Tibial nerve (tissue), 4 donors: ENCODE data around the gene ATP9B. TPM values are rescaled to one million over a fixed set of nuclear protein-coding genes. Genes with fewer than 3 reads are reported as not detected.

ENCODE experiments used
- DNase-seq, 2 donors: peaks; one replicate each; pipeline ENCODE4 v3.0.0-alpha.2; 2019; ENCODE audit warnings: low spot score in 2 of 2
- H3K27ac ChIP-seq, 4 donors: fragments of 200-600 bp; sonication (generic) in 3 of 4; one replicate each; pipeline ENCODE4 v1.5.1; 2017 to 2019; ENCODE audit warnings: mild to moderate bottlenecking in 1 of 4
- H3K27me3 ChIP-seq, 2 donors: fragments of 200-600 bp; sonication (generic) in 1 of 2; one replicate each; pipeline versions ENCODE4 v1.5.1 to v1.6.0; 2017 to 2019
- H3K36me3 ChIP-seq, 3 donors: fragments of 200-600 bp; sonication (generic); one replicate each; pipeline ENCODE4 v1.5.1; 2018 to 2019
- H3K4me1 ChIP-seq, 4 donors: fragments of 200-600 bp; sonication (generic) in 3 of 4; one replicate each; pipeline ENCODE4 v1.5.1; 2017 to 2019
- H3K4me3 ChIP-seq, 4 donors: fragments of 200-600 bp; sonication (generic) in 3 of 4; one replicate each; pipeline ENCODE4 v1.5.1; 2017 to 2019; ENCODE audit warnings: mild to moderate bottlenecking in 1 of 4, moderate library complexity in 1 of 4
- H3K9me3 ChIP-seq, 4 donors: fragments of 200-600 bp; sonication (generic) in 3 of 4; one replicate each; pipeline ENCODE4 v1.5.1; 2017 to 2019
- CTCF ChIP-seq, 5 experiments: fragments of 200-600 bp in 3 of 5; fragments of 450-650 bp in 2 of 5; sonication (generic) in 3 of 5; IDR thresholded peaks; one replicate each; pipeline ENCODE4 v1.5.1; 2016 to 2019; ENCODE audit warnings: antibody characterized with exemption in 5 of 5, mild to moderate bottlenecking in 3 of 5, moderate library complexity in 2 of 5
- EP300 ChIP-seq, 2 donors: sonication (generic); formaldehyde crosslinking; IDR thresholded peaks; one replicate each; pipeline ENCODE4 v1.6.1; 2017; ENCODE audit warnings: antibody characterized with exemption in 2 of 2, mild to moderate bottlenecking in 1 of 2
- POLR2A ChIP-seq, 2 donors: fragments of 450-650 bp; IDR thresholded peaks; one replicate each; pipeline ENCODE4 v1.6.1; 2017; ENCODE audit warnings: antibody characterized with exemption in 2 of 2, mild to moderate bottlenecking in 2 of 2, moderate library complexity in 2 of 2
- WGBS, 2 donors: methylation state at CpG; one replicate each; pipeline ENCODE4 v1.1.5; 2018; 5-methylcytosine and 5-hydroxymethylcytosine counted together
- total RNA-seq, 4 donors: library from RNA; depleted of rRNA; stranded (reverse); fragments of >200 nt; gene quantifications; one replicate each; pipeline ENCODE4 v1.1.0, GENCODE V29; 2016

Gene ATP9B
- total RNA-seq, 4 donors from 2014 or later = 56.9 to 68.7 (median 59.8) TPM

- H3K4me1 ChIP-seq = peaks cover 0 to 15% (median 2%) of the 10 kb centered on the region in 4 donors
- H3K9me3 ChIP-seq = no peaks in the 10 kb centered on the region
- H3K27me3 ChIP-seq = no peaks in the 10 kb centered on the region
- whole genome bisulfite sequencing, 2 donors = 93 to 95% methylated on average over 5 of the region's 5 CpGs
- H3K36me3 ChIP-seq = peaks cover 0 to 19% (median 0%) of the 10 kb centered on the region in 3 donors
- no peak overlapping the region for H3K4me3 ChIP-seq
- no peak for DNase-seq
- H3K27ac ChIP-seq = no peak overlapping the region
- TF ChIP-seq CTCF (IDR thresholded peaks at IDR 0.05) = no peak
- no peak for TF ChIP-seq POLR2A (IDR thresholded peaks at IDR 0.05)
- TF ChIP-seq EP300 (IDR thresholded peaks at IDR 0.05) = no peak
Observed at GRCh38 chr18:79221136-79221535, 151.9 kb downstream of the ATP9B start.

DNA sequence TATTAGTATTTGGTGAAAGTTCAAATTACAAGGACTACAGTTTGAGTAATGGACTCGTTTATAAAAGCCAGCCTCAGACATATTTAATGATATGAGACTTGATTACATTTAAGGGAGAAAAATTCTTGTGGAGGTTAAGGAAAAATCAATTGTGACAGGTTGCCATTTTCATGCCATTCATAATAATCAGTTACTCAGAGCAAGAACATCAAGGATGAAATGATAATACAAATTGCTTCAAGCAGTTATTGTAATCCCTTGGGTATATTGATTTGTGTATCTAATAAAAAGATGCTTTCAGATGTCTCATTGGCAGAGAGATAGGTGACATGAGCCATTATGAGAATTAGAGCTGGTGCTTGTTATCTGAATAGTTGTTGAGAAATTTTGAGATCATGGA is 153.6 kb downstream of the ATP9B start:
- Histone ChIP-seq H3K27ac (no peak overlapping the region), H3K27me3 (no peaks in the 10 kb centered on the region), H3K36me3 (peaks cover 0 to 15% (median 0%) of the 10 kb centered on the region in 3 donors), H3K9me3 (no peaks in the 10 kb centered on the region), H3K4me1 (peaks cover 0 to 15% (median 2%) of the 10 kb centered on the region in 4 donors), H3K4me3 (no peak overlapping the region)
- no peak for DNase-seq
- TF ChIP-seq CTCF (IDR thresholded peaks at IDR 0.05) (no peak), POLR2A (IDR thresholded peaks at IDR 0.05) (no peak), EP300 (IDR thresholded peaks at IDR 0.05) (no peak)
- 78 to 83% methylated on average over 1 of the region's 1 CpG for WGBS, 2 donors

DNA sequence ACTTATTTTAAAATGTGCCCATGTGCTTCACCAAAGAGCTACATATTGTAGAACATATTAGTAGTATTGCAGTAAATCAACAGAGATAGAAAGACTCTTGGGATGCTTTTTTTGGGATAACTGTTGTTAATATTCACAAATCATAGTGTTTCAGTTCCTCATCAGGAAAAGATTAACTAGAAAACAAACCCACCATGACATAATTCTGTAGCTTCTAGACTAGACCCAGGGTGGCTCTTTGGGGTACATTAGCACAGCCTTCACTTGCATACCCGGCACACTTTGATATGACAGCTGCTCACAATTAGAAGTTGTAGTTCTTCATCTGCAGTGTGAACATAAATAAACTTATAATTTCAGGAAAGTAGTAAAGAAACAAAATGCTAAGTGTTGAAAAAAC is 154.2 kb downstream of the ATP9B start:
- WGBS, 2 donors = 74 to 83% methylated on average over 1 of the region's 1 CpG
- H3K9me3 ChIP-seq = no peaks in the 10 kb centered on the region
- H3K36me3 ChIP-seq = peaks cover 0 to 15% (median 0%) of the 10 kb centered on the region in 3 donors
- no peaks in the 10 kb centered on the region for H3K27me3 ChIP-seq
- H3K4me3 ChIP-seq = no peak overlapping the region
- H3K27ac ChIP-seq = no peak overlapping the region
- peaks cover 0 to 10% (median 2%) of the 10 kb centered on the region in 4 donors for H3K4me1 ChIP-seq
- no peak for DNase-seq
- TF ChIP-seq CTCF (IDR thresholded peaks at IDR 0.05) (no peak), POLR2A (IDR thresholded peaks at IDR 0.05) (no peak), EP300 (IDR thresholded peaks at IDR 0.05) (no peak)

DNA sequence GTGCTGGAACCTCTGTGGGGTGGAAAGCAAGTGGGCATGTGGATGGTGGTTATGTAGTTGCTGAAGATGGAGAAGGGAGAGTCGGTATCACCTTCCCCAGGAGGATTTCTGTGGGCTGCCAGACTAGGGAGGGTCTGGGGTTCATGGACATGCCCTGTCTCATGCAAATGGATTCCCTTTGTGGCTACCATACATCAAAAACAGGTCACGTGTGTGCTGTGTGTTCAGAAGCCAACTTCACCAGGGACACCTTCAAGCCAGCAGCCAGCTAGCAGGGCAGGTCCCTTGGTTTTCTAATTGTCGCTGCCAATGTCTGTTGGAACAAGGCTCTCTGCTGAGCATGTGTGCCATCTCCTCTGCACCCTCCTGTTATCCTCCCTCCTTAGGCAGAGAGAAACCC is 155.2 kb downstream of the ATP9B start:
- Histone ChIP-seq H3K36me3 (peaks cover 0 to 15% (median 0%) of the 10 kb centered on the region in 3 donors), H3K27me3 (no peaks in the 10 kb centered on the region), H3K27ac (no peak overlapping the region), H3K9me3 (no peaks in the 10 kb centered on the region), H3K4me3 (no peak overlapping the region), H3K4me1 (peaks cover 0 to under 1% (median 0%) of the 10 kb centered on the region in 4 donors)
- WGBS, 2 donors = 85 to 96% methylated on average over 3 of the region's 3 CpGs
- DNase-seq = no peak
- TF ChIP-seq CTCF (IDR thresholded peaks at IDR 0.05) = no peak
- TF ChIP-seq EP300 (IDR thresholded peaks at IDR 0.05) = no peak
- no peak for TF ChIP-seq POLR2A (IDR thresholded peaks at IDR 0.05)

GRCh38 chr18:79227621-79228020 is 158.4 kb downstream of the ATP9B start:
- DNase-seq = no peak
- whole genome bisulfite sequencing, 2 donors = 58 to 64% methylated on average over 3 of the region's 3 CpGs
- Histone ChIP-seq H3K9me3 (no peaks in the 10 kb centered on the region), H3K4me1 (no peaks in the 10 kb centered on the region), H3K4me3 (no peak overlapping the region), H3K36me3 (peaks cover 0 to 7% (median 0%) of the 10 kb centered on the region in 3 donors), H3K27ac (no peak overlapping the region), H3K27me3 (no peaks in the 10 kb centered on the region)
- TF ChIP-seq POLR2A (IDR thresholded peaks at IDR 0.05) (no peak), EP300 (IDR thresholded peaks at IDR 0.05) (no peak), CTCF (IDR thresholded peaks at IDR 0.05) (no peak)
